Measurements from ENCODE around the gene MVB12B. TPM values are rescaled to one million over a fixed set of nuclear protein-coding genes. Genes with fewer than 3 reads are reported as not detected.

MVB12B gene
- total and polyA plus RNA-seq, 2 of the 4 experiments (the other 2 are of a cell fraction): 2.0 to 4.0 TPM

GRCh38 chr9:126293522-126293889 is 33.1 kb upstream of the MVB12B start:
- H3K23ac ChIP-seq (ENCODE audit: low read depth, low read length): no peak overlapping the region
- TF ChIP-seq RAD21 (IDR thresholded peaks at IDR 0.05; ENCODE audit: low read length): no peak
- TF ChIP-seq ELK1 (IDR thresholded peaks at IDR 0.05; ENCODE audit: borderline replicate concordance, low read depth, low read length): no peak
- no peak for TF ChIP-seq RCOR1 (IDR thresholded peaks at IDR 0.05; ENCODE audit: insufficient replicate concordance, low read length)
- TF ChIP-seq USF2 (IDR thresholded peaks at IDR 0.05; ENCODE audit: low read depth, low read length): no peak
- TF ChIP-seq NFE2L2 (IDR thresholded peaks at IDR 0.05; ENCODE audit: low read depth, low read length): no peak
- no peak for TF ChIP-seq FOS (IDR thresholded peaks at IDR 0.05; ENCODE audit: low read depth, low read length)
- no peak for TF ChIP-seq CHD1 (IDR thresholded peaks at IDR 0.05; ENCODE audit: low read depth, low read length)
- no peak for TF ChIP-seq MAZ (IDR thresholded peaks at IDR 0.05; ENCODE audit: borderline replicate concordance, low read depth, low read length)
- TF ChIP-seq CTCF (conservative IDR thresholded peaks at IDR 0.05; ENCODE audit: low read depth, low read length): 0 out of 2 replicates have a peak, but pooled peaks have one; percentile 3
- dilution Hi-C loops (cut with HindIII; ENCODE audit: low sequenced_read_pairs, unreplicated experiment): no loop called here

More at GRCh38 chr9:126293522-126293889, 33.1 kb upstream of the MVB12B start:
- Histone ChIP-seq H3K36me3 (ENCODE audit: control insufficient read depth, insufficient read depth, low read length) (no peaks in the 10 kb centered on the region), H3K27me3 (ENCODE audit: control insufficient read depth, insufficient read depth, low read length) (peaks cover 44% of the 10 kb centered on the region), H2BK20ac (ENCODE audit: low read depth, low read length) (no peak overlapping the region), H2BK15ac (ENCODE audit: low read depth, low read length) (no peak overlapping the region), H2AK5ac (ENCODE audit: low read depth, low read length) (no peak overlapping the region), H4K8ac (ENCODE audit: low read depth in 2 of 2, low read length in 2 of 2) (no peak overlapping the region), H3K9me1 (ENCODE audit: insufficient read depth, low read length) (0 out of 2 replicates have a peak, but pooled peaks cover 2% of the 10 kb centered on the region), H3K18ac (ENCODE audit: low read depth, low read length) (no peak overlapping the region), H4K20me1 (ENCODE audit: insufficient read depth, low read length) (no peaks in the 10 kb centered on the region), H3K79me1 (ENCODE audit: low read depth in 1 of 2, low read length in 2 of 2) (no peaks in the 10 kb centered on the region), H3K9ac (ENCODE audit: low read depth, low read length) (no peak overlapping the region), H3K9me3 (ENCODE audit: control insufficient read depth, insufficient read depth, low read length) (no peaks in the 10 kb centered on the region), H3K27ac (ENCODE audit: insufficient read depth, low read length) (no peak overlapping the region), H2AFZ (replicated peaks; ENCODE audit: low read length, poor library complexity) (no peak overlapping the region), H3K4ac (ENCODE audit: low read depth, low read length) (no peak overlapping the region), H3K4me1 (ENCODE audit: control insufficient read depth, insufficient read depth, low read length) (no peaks in the 10 kb centered on the region), H3K56ac (ENCODE audit: extremely low read depth, insufficient read depth, low read length) (no peak overlapping the region), H3K14ac (replicated peaks; ENCODE audit: low read depth, low read length) (no peak overlapping the region), H2BK5ac (ENCODE audit: low read depth, low read length, poor library complexity, severe bottlenecking) (no peak overlapping the region), H3K4me3 (ENCODE audit: insufficient read depth, low read depth, low read length) (no peak overlapping the region), H4K91ac (ENCODE audit: insufficient read depth, low read depth, low read length) (no peak overlapping the region), H4K5ac (ENCODE audit: low read depth, low read length) (no peak overlapping the region), H3K4me2 (ENCODE audit: low read depth, low read length) (no peak overlapping the region), H2AK9ac (replicated peaks; ENCODE audit: low read depth, low read length, poor library complexity) (no peak overlapping the region), H2BK120ac (ENCODE audit: low read depth, low read length) (no peak overlapping the region)
- in situ Hi-C loops (cut with MboI; ENCODE audit: low sequenced_read_pairs) (no loop called here), intact Hi-C loops (cut with micrococcal nuclease) (no loop called here)
- 59% methylated on average over 4 of the region's 9 CpGs; no CpG with 5 or more reads in 1 of the 2 experiments for WGBS, 2 experiments (ENCODE audit: extremely low coverage in 2 of 2, insufficient read length in 1 of 2)
- no peak for DNase-seq
- ATAC-seq (ENCODE audit: low read depth): no peak
- ChIA-PET CTCF (interaction anchor here (1.0 kb wide), 1 partner anchor 175 kb away, joined by 3 read pairs; no protein-coding TSS in a partner anchor), POLR2A (ENCODE audit: unreplicated experiment) (no interaction called here)
- no TSS peak for BruUV-seq (replicated peaks)
